Lung (tissue), 12 donors: ENCODE data around the gene LTBP2. TPM values are rescaled to one million over a fixed set of nuclear protein-coding genes. Genes with fewer than 3 reads are reported as not detected.

Source experiments
- ATAC-seq: fragments of 200-7000 bp; cut with Tn5 transposase; one replicate; pipeline ENCODE4 v1.9.1; 2020; ENCODE audit warnings: moderate number of reproducible peaks; ENCODE audit not compliant: insufficient read depth, low FRiP score
- DNase-seq, 3 donors: peaks; one replicate each; pipeline ENCODE4 v3.0.0-alpha.2; 2013 to 2017
- H3K27ac ChIP-seq, 2 donors: one replicate each; pipeline ENCODE4 v1.5.1; 2013; ENCODE audit warnings: mild to moderate bottlenecking in 2 of 2, moderate library complexity in 2 of 2, control low read depth in 1 of 2, inconsistent platforms in 1 of 2, low read depth in 1 of 2, low read length in 1 of 2
- H3K27me3 ChIP-seq, 3 donors: one replicate each; pipeline ENCODE4 v1.5.1; 2013; ENCODE audit warnings: low read length in 2 of 3; ENCODE audit not compliant: control insufficient read depth in 3 of 3, insufficient read depth in 3 of 3
- H3K36me3 ChIP-seq, 4 donors: one replicate each; pipeline ENCODE4 v1.5.1; 2013; ENCODE audit warnings: low read length in 4 of 4, mild to moderate bottlenecking in 1 of 4, moderate library complexity in 1 of 4; ENCODE audit not compliant: control insufficient read depth in 4 of 4, insufficient read depth in 4 of 4
- H3K4me1 ChIP-seq, 5 donors: one replicate each; pipeline ENCODE4 v1.5.1; 2013; ENCODE audit warnings: low read length in 5 of 5, mild to moderate bottlenecking in 2 of 5, moderate library complexity in 1 of 5; ENCODE audit not compliant: control insufficient read depth in 5 of 5, insufficient read depth in 5 of 5
- H3K4me3 ChIP-seq: one replicate; pipeline ENCODE4 v1.5.1; 2013; ENCODE audit warnings: mild to moderate bottlenecking, control low read depth, moderate library complexity
- H3K9ac ChIP-seq, 2 donors: one replicate each; pipeline ENCODE4 v1.5.1; 2013; ENCODE audit warnings: low read length in 2 of 2, control low read depth in 1 of 2; ENCODE audit not compliant: insufficient read depth in 1 of 2
- H3K9me3 ChIP-seq, 4 donors: one replicate each; pipeline ENCODE4 v1.5.1; 2013; ENCODE audit warnings: low read length in 3 of 4, mild to moderate bottlenecking in 1 of 4, moderate library complexity in 1 of 4; ENCODE audit not compliant: control insufficient read depth in 4 of 4, insufficient read depth in 3 of 4
- WGBS, 2 donors: extraction: QIAGEN DNeasy Blood & Tissue Kit; methylation state at CpG; one replicate each; pipeline ENCODE4 v1.1.7; 2013; 5-methylcytosine and 5-hydroxymethylcytosine counted together
- polyA plus RNA-seq, 2 donors: library from polyadenylated mRNA; stranded (reverse); fragments of 200-250 nt; gene quantifications; one replicate each; pipeline ENCODE4 v1.2.1, GENCODE V29; 2013
- total RNA-seq, 2 donors: library from RNA; depleted of rRNA in 1 of 2; stranded (reverse); fragments of >200 nt in 1 of 2; gene quantifications; one replicate each; pipeline ENCODE4 v1.2.1, GENCODE V29; 2014 to 2021
- TF ChIP-seq, protein P1 (sequence below): IDR thresholded peaks from 2 replicates; pipeline ENCODE4 v1.5.1; 2012; ENCODE audit warnings: mild to moderate bottlenecking; ENCODE audit errors: control extremely low read depth, extremely low read depth
- donor health status: control.
- donor health status: control.
- donor health status: Bipolar disorder and iron deficiency.
- donor health status: healthy.
- donor health status: DM: yes; HTN: yes; CAD: no.

Gene LTBP2
- total and polyA plus RNA-seq, 4 donors = 13.2 to 78.4 (median 25.8) TPM

GRCh38 chr14:74580275-74580672 lies 31.8 kb downstream of the LTBP2 start:
- Histone ChIP-seq H3K27me3 (no peaks in the 10 kb centered on the region), H3K4me3 (no peak overlapping the region), H3K27ac (no peak overlapping the region), H3K9ac (no peak overlapping the region), H3K36me3 (no peaks in the 10 kb centered on the region), H3K4me1 (peaks cover 0 to 27% (median 15%) of the 10 kb centered on the region in 5 donors), H3K9me3 (no peaks in the 10 kb centered on the region)
- ATAC-seq (no peak), DNase-seq (no peak)
- TF ChIP-seq, protein P1, sequence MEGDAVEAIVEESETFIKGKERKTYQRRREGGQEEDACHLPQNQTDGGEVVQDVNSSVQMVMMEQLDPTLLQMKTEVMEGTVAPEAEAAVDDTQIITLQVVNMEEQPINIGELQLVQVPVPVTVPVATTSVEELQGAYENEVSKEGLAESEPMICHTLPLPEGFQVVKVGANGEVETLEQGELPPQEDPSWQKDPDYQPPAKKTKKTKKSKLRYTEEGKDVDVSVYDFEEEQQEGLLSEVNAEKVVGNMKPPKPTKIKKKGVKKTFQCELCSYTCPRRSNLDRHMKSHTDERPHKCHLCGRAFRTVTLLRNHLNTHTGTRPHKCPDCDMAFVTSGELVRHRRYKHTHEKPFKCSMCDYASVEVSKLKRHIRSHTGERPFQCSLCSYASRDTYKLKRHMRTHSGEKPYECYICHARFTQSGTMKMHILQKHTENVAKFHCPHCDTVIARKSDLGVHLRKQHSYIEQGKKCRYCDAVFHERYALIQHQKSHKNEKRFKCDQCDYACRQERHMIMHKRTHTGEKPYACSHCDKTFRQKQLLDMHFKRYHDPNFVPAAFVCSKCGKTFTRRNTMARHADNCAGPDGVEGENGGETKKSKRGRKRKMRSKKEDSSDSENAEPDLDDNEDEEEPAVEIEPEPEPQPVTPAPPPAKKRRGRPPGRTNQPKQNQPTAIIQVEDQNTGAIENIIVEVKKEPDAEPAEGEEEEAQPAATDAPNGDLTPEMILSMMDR = no peak
- 84 to 90% methylated on average over 4 of the region's 4 CpGs for WGBS, 2 donors

- 71 to 81% methylated on average over 12 of the region's 12 CpGs for WGBS, 2 donors
- Histone ChIP-seq H3K27me3 (no peaks in the 10 kb centered on the region), H3K4me3 (no peak overlapping the region), H3K36me3 (no peaks in the 10 kb centered on the region), H3K9ac (no peak overlapping the region), H3K9me3 (no peaks in the 10 kb centered on the region), H3K4me1 (peaks cover 0 to 27% (median 15%) of the 10 kb centered on the region in 5 donors), H3K27ac (peak overlapping the region in 1 of 2 donors; percentile 2)
- TF ChIP-seq, protein P1 = no peak
- no peak for ATAC-seq
- DNase-seq = no peak
Observed at GRCh38 chr14:74579447-74580274, 32.4 kb downstream of the LTBP2 start.

DNA sequence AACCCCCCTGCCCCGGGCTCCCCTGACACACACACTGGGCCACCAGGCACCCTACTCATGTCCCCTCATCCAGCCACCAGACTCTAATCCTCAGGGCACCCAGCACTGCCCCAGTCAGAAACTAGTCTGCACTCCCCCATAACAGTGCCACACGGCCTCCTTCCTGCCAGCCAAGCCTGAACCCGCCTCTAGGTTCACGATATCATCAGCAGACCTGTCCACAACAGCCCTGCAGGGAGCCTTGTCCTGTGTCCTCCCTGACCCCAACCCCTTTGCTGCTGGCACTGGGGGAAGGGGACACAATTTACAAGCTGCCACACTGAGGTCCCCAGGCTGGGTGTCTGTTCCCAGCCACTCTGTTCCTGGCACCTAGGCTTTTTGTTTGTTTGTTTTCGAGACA lies 33.6 kb downstream of the LTBP2 start:
- WGBS, 2 donors = 68 to 76% methylated on average over 5 of the region's 5 CpGs
- Histone ChIP-seq H3K27ac (peak overlapping the region in 1 of 2 donors; percentile 42), H3K9ac (no peak overlapping the region), H3K4me1 (peaks cover 0 to 28% (median 15%) of the 10 kb centered on the region in 5 donors), H3K36me3 (no peaks in the 10 kb centered on the region), H3K27me3 (no peaks in the 10 kb centered on the region), H3K9me3 (no peaks in the 10 kb centered on the region), H3K4me3 (no peak overlapping the region)
- DNase-seq (no peak), ATAC-seq (no peak)
- TF ChIP-seq, protein P1 = no peak
